Nephron (organoid): ENCODE measurements around the gene EGF.

Experiments
- H3K27ac Mint-ChIP-seq, 3 experiments: 2 replicates each; pipeline ENCODE4 v1.8.0; 2020; ENCODE audit warnings: mixed read lengths in 3 of 3, mild to moderate bottlenecking in 2 of 3, moderate library complexity in 1 of 3
- H3K27me3 Mint-ChIP-seq: 2 replicates; pipeline ENCODE4 v1.8.0; 2021; ENCODE audit warnings: low read depth, mild to moderate bottlenecking, moderate library complexity, mixed read lengths
- H3K36me3 Mint-ChIP-seq: 2 replicates; pipeline ENCODE4 v1.8.0; 2020; ENCODE audit warnings: low read depth, mixed read lengths
- H3K4me1 Mint-ChIP-seq: 2 replicates; pipeline ENCODE4 v1.8.0; 2020; ENCODE audit warnings: mixed read lengths
- H3K4me3 Mint-ChIP-seq, 3 experiments: 2 replicates each; pipeline ENCODE4 v1.8.0; 2020; ENCODE audit warnings: mild to moderate bottlenecking in 3 of 3, mixed read lengths in 3 of 3, moderate library complexity in 2 of 3
- H3K9me3 Mint-ChIP-seq: 2 replicates; pipeline ENCODE4 v1.8.0; 2020; ENCODE audit warnings: mixed read lengths
- TF ChIP-seq, protein P1 (sequence below), 3 experiments: fragments of 200-600 bp; sonication (generic); IDR thresholded peaks; one replicate each; pipeline ENCODE4 v1.5.0; 2021; ENCODE audit warnings: antibody characterized with exemption in 3 of 3; ENCODE audit not compliant: unreplicated experiment in 3 of 3

The EGF gene

GRCh38 chr4:109978704-109979454 lies 66.2 kb downstream of the EGF start:
- H3K27me3 Mint-ChIP-seq = no peaks in the 10 kb centered on the region
- no peak overlapping the region for H3K4me3 Mint-ChIP-seq
- no peaks in the 10 kb centered on the region for H3K9me3 Mint-ChIP-seq
- H3K27ac Mint-ChIP-seq = no peak overlapping the region
- TF ChIP-seq, protein P1, sequence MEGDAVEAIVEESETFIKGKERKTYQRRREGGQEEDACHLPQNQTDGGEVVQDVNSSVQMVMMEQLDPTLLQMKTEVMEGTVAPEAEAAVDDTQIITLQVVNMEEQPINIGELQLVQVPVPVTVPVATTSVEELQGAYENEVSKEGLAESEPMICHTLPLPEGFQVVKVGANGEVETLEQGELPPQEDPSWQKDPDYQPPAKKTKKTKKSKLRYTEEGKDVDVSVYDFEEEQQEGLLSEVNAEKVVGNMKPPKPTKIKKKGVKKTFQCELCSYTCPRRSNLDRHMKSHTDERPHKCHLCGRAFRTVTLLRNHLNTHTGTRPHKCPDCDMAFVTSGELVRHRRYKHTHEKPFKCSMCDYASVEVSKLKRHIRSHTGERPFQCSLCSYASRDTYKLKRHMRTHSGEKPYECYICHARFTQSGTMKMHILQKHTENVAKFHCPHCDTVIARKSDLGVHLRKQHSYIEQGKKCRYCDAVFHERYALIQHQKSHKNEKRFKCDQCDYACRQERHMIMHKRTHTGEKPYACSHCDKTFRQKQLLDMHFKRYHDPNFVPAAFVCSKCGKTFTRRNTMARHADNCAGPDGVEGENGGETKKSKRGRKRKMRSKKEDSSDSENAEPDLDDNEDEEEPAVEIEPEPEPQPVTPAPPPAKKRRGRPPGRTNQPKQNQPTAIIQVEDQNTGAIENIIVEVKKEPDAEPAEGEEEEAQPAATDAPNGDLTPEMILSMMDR (IDR thresholded peaks at IDR 0.05; ENCODE audit: unreplicated experiment in 3 of 3) = peak in 1 of 3 experiments; percentile 14
- no peaks in the 10 kb centered on the region for H3K36me3 Mint-ChIP-seq
- no peaks in the 10 kb centered on the region for H3K4me1 Mint-ChIP-seq

- no peak overlapping the region for H3K4me3 Mint-ChIP-seq
- H3K27ac Mint-ChIP-seq = no peak overlapping the region
- H3K27me3 Mint-ChIP-seq = no peaks in the 10 kb centered on the region
- H3K9me3 Mint-ChIP-seq = no peaks in the 10 kb centered on the region
- H3K4me1 Mint-ChIP-seq = no peaks in the 10 kb centered on the region
- TF ChIP-seq, protein P1 (IDR thresholded peaks at IDR 0.05; ENCODE audit: unreplicated experiment in 3 of 3) = no peak
- no peaks in the 10 kb centered on the region for H3K36me3 Mint-ChIP-seq
Observed at GRCh38 chr4:109979920-109980717, 67.4 kb downstream of the EGF start.

DNA sequence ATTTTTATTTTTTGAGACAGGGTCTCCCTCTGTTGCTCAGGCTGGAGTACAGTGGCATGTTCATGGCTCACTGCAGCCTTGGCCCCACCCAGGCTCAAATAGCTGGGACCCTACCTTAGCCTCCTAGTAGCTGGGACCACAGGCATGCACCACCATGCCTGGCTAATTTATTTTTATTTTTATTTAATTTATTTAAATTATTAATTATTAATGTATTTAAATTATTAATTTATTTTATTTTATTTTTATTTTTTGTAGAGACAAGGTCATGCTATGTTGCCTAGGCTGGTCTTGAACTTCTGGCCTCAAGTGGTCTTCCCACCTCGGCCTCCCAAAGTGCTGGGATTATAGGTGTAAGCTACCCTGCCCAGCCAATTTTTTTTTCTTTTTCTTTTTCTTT lies 69.3 kb downstream of the EGF start:
- Mint-ChIP-seq H3K27ac (no peak overlapping the region), H3K36me3 (no peaks in the 10 kb centered on the region), H3K9me3 (no peaks in the 10 kb centered on the region), H3K27me3 (no peaks in the 10 kb centered on the region), H3K4me1 (peaks cover 12% of the 10 kb centered on the region), H3K4me3 (no peak overlapping the region)
- TF ChIP-seq, protein P1 (IDR thresholded peaks at IDR 0.05; ENCODE audit: unreplicated experiment in 3 of 3) = no peak

GRCh38 chr4:109982521-109982920 lies 69.8 kb downstream of the EGF start:
- no peaks in the 10 kb centered on the region for H3K27me3 Mint-ChIP-seq
- TF ChIP-seq, protein P1 (IDR thresholded peaks at IDR 0.05; ENCODE audit: unreplicated experiment in 3 of 3) = no peak
- H3K4me1 Mint-ChIP-seq = peaks cover 14% of the 10 kb centered on the region
- no peaks in the 10 kb centered on the region for H3K36me3 Mint-ChIP-seq
- no peak overlapping the region for H3K27ac Mint-ChIP-seq
- no peaks in the 10 kb centered on the region for H3K9me3 Mint-ChIP-seq
- H3K4me3 Mint-ChIP-seq = no peak overlapping the region

DNA sequence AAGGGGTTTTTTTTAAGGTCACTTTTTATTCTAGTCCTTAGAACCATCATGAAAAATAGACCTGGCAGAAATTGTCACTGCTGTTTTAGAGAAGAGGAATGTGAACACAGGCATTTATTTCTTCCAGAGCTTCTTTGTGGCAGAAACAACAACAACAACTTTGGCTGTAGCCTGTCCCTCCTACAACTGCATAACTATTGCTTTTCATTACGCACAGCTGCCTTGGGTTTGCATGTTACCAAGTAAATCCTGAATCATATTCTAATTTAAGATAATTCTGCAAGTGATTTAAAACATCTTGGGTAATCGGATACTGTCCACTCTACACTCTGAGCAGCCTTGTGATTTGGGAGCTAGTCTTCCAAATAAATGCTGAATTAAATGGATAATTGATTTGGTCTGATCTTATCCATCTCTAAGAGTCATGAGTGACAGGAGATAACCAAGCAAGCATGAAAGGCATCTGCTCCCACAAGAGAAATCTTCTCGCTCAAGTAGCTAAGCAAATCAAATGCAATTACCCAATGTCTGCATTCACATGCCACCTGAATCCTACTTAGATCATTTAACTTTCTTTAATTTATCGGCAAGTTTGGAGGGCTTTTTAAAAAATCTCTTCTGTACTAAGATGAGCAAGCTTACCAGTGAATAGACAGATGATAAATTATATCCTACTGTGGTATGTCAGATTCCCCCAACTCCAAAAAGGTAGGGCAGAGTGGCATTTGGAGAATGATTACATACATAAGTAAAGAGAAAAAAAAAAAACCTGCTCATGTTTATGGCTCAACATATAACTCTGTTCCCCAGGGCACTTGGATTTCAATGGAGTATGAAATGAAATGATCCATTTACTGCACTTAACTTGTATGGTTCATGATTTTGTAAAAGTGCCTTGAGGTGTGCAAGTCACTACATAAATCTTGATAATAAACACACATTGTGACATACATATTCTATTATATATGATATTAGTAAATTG lies 73.6 kb downstream of the EGF start:
- peak overlapping the region in 1 of 3 experiments; percentile 10 for H3K27ac Mint-ChIP-seq
- peaks cover 38% of the 10 kb centered on the region for H3K4me1 Mint-ChIP-seq
- TF ChIP-seq, protein P1 (IDR thresholded peaks at IDR 0.05; ENCODE audit: unreplicated experiment in 3 of 3) = no peak
- no peak overlapping the region for H3K4me3 Mint-ChIP-seq
- H3K36me3 Mint-ChIP-seq = no peaks in the 10 kb centered on the region
- H3K27me3 Mint-ChIP-seq = no peaks in the 10 kb centered on the region
- H3K9me3 Mint-ChIP-seq = no peaks in the 10 kb centered on the region
